ENCODE measurements around the gene PPP1R14B.

- TF ChIP-seq, protein P1, sequence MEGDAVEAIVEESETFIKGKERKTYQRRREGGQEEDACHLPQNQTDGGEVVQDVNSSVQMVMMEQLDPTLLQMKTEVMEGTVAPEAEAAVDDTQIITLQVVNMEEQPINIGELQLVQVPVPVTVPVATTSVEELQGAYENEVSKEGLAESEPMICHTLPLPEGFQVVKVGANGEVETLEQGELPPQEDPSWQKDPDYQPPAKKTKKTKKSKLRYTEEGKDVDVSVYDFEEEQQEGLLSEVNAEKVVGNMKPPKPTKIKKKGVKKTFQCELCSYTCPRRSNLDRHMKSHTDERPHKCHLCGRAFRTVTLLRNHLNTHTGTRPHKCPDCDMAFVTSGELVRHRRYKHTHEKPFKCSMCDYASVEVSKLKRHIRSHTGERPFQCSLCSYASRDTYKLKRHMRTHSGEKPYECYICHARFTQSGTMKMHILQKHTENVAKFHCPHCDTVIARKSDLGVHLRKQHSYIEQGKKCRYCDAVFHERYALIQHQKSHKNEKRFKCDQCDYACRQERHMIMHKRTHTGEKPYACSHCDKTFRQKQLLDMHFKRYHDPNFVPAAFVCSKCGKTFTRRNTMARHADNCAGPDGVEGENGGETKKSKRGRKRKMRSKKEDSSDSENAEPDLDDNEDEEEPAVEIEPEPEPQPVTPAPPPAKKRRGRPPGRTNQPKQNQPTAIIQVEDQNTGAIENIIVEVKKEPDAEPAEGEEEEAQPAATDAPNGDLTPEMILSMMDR (IDR thresholded peaks at IDR 0.05), result no peak
- TF ChIP-seq POLR2A (IDR thresholded peaks at IDR 0.05), result no peak
Observed at GRCh38 chr11:64216879-64217278, 29.9 kb downstream of the PPP1R14B start.

All from thyroid gland (tissue), 4 donors.